Measurements from ENCODE around the gene MC1R. TPM values are rescaled to one million over a fixed set of nuclear protein-coding genes. Genes with fewer than 3 reads are reported as not detected.
"Not testable (repeated sequence)": the region's sequence is repeated elsewhere in the genome, so short reads cannot be mapped to it uniquely, and the experiment has no call there.

The MC1R gene
- total RNA-seq, 2 experiments from 2014 or later = 2.0 to 2.5 TPM

DNA sequence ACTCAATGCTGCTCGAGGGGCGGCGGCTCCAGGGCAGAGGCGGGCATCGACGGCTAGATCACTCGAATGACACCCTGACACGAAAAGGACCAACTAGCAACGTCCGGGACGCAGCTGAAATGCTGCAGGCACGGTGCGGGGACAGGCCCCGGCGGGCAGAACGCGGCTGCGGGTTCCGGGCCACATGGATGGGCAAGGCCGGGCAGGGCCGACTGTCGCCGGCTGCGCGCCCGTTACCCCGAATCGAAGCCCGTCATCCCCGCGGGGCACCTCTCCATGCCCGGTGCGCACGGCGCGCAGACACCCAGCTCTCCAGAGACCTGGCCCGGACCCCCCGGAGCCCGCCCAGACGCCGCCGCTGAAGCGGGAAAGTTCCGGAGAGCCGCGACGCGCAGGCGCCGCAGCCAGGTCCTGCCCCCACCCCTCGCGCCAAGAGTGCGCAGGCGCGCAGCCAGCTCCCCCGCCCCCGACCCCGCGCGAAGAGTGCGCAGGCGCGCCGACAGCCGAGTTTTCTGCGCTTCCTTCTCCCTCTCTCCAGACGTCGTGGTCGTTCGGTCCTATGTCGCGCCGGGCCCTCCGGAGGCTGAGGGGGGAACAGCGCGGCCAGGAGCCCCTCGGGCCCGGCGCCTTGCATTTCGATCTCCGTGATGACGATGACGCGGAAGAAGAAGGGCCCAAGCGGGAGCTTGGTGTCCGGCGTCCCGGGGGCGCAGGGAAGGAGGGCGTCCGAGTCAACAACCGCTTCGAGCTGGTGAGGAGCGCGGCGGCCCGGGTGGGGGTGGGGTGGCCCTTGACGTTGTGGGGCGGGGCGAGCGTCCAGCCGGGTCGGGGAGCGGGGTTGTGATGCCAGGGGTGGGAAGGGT is 45.3 kb upstream of the MC1R start, which contains the start of gene TCF25:
TSS of gene TCF25 (plus strand) at position 484 of the 863 bp plus-strand sequence. CDS start at position 560, 76 bp downstream.
- ChIA-PET POLR2A (interaction anchor here (0.8 to 3.0 kb wide), 22 partner anchors 10 to 180 kb away, joined by 3 to 29 read pairs (median 4); partner anchors contain the start of genes FANCA, MC1R and SPATA2L), CTCF (interaction anchor here (0.6 to 5.5 kb wide), 8 partner anchors 10 to 173 kb away, joined by 3 to 34 read pairs (median 12); partner anchors contain the start of gene SPATA2L)
- Mint-ChIP-seq H3K9me3 (peaks cover 2% of the 10 kb centered on the region), H3K27ac (peak within 1 kb of the TSS; percentile 97), H3K4me3 (peak within 1 kb of the TSS; percentile 81), H3K27me3 (no peaks in the 10 kb centered on the region), H3K4me1 (ENCODE audit: low read depth) (peaks cover 16% of the 10 kb centered on the region), H3K36me3 (ENCODE audit: low read depth) (peaks cover 22% of the 10 kb centered on the region)
- ATAC-seq = peak; percentile 53
- intact Hi-C loops (cut with micrococcal nuclease) = no loop called here
- DNase-seq = peak; percentile 89
- TF ChIP-seq CTCF (IDR thresholded peaks at IDR 0.05) = no peak

DNA sequence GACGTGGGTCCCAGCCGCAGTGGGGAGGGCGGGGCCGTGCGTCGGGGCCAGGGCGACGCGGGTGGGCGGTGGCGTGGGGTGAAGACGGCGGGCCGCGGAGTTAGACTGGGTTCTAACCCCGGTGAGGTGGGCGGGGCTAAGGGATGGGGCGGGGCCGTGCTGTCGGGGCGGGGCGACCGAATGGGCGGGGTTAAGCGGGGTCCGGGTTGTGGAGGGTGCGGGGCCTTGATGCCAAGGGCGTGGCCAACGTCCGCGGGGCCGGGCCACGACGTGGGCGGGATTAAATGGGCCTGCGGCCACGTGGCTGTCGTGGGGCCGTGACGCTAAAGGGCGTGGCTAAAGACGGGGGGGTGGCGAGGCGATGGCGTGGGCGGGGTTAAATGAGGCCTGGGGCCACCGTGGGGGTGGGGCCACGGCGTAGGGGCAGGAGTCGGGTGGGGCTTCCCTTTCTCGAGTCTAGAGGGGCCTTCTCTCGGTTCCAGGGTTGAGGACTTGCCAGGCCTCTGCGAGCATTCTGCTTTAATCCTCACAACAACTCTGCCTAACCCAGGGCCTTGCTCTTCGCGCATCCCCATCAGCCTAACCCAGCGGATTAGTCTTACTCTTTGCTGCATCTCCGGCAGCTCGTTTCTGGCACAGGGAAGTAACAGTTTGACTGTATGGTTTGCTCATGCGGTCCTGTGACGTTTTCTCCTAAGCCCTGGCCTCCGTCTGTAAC is 44.5 kb upstream of the MC1R start:
- peak; percentile 98 for DNase-seq
- ATAC-seq = peak; percentile 86
- intact Hi-C loops (cut with micrococcal nuclease) = no loop called here
- ChIA-PET CTCF (interaction anchor here (1.0 to 5.5 kb wide), 6 partner anchors 10 to 174 kb away, joined by 3 to 34 read pairs (median 16); partner anchors contain the start of gene SPATA2L), POLR2A (interaction anchor here (0.8 to 3.0 kb wide), 13 partner anchors 9 to 173 kb away, joined by 3 to 29 read pairs (median 5); partner anchors contain the start of gene SPATA2L)
- Mint-ChIP-seq H3K27me3 (no peaks in the 10 kb centered on the region), H3K27ac (peak overlapping the region; percentile 97), H3K9me3 (peaks cover 2% of the 10 kb centered on the region), H3K4me1 (ENCODE audit: low read depth) (peaks cover 16% of the 10 kb centered on the region), H3K36me3 (ENCODE audit: low read depth) (peaks cover 28% of the 10 kb centered on the region), H3K4me3 (peak overlapping the region; percentile 81)
- no peak for TF ChIP-seq CTCF (IDR thresholded peaks at IDR 0.05)

- H3K9me3 Mint-ChIP-seq; intact Hi-C loops (cut with micrococcal nuclease); DNase-seq; ATAC-seq; H3K27ac Mint-ChIP-seq; H3K4me3 Mint-ChIP-seq; H3K27me3 Mint-ChIP-seq; POLR2A ChIA-PET; CTCF ChIA-PET: not testable (repeated sequence)
- Mint-ChIP-seq H3K4me1 (ENCODE audit: low read depth) (peaks cover 14% of the 10 kb centered on the region), H3K36me3 (ENCODE audit: low read depth) (peaks cover 50% of the 10 kb centered on the region)
These were observed 39.5 kb upstream of the MC1R start for GRCh38 chr16:89879123-89879522.

DNA sequence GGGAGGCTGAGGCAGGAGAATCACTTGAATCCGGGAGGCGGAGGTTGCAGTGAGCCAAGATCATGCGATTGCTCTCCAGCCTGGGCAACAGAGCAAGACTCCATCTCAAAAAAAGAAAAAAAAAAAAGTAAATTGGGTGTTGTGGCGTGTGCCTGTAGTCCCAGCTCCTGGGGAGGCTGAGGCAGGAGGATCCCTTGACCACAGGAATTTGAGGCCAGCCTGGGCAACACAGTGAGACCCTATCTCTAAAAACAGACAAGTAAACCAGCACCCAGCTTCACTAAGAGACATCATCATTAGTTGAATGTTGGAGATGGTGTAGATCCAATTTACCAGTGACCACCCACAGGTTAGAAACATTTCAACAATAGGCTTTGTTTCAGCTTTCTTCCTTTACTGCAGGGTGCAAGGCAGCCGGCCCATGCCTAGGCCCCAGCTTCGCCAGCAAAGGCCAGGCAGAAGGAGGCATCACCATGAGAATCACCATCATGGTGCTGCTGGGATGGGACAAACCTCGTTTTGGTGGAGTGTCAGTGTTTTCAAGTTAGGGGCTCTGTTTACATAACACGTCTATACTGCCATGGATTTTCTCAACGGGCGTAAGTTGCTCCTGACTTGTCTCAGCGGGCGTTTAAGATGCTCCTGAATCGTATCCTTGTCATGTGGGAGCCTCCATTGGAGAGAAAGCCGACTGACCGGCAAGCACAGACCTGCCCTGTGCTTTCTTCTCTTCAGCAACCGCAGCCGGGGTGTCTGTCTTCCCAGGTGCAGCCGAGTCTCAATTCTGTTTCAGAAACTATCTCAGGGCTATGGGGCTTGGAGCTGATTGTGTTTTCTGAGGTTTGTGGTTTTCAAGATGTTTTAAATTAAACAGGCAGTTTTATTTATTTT is 37.9 kb upstream of the MC1R start:
- Mint-ChIP-seq H3K4me1 (ENCODE audit: low read depth) (peaks cover 4% of the 10 kb centered on the region), H3K9me3 (no peaks in the 10 kb centered on the region), H3K27ac (no peak overlapping the region), H3K27me3 (no peaks in the 10 kb centered on the region), H3K36me3 (ENCODE audit: low read depth) (peaks cover 48% of the 10 kb centered on the region), H3K4me3 (no peak overlapping the region)
- CTCF ChIA-PET = interaction anchor here (1.2 to 3.2 kb wide), 2 partner anchors 20 to 30 kb away, joined by 4 to 10 read pairs; no protein-coding TSS in a partner anchor
- ATAC-seq (no peak), DNase-seq (no peak)
- intact Hi-C loops (cut with micrococcal nuclease) = no loop called here
- TF ChIP-seq CTCF (IDR thresholded peaks at IDR 0.05) = no peak
- POLR2A ChIA-PET = interaction anchor here (0.6 kb wide), 1 partner anchor 148 kb away, joined by 3 read pairs; no protein-coding TSS in a partner anchor

Data from activated CD8-positive, alpha-beta T cell treated with anti-CD3 and anti-CD28 coated beads for 36 hours (primary cell).